T-helper 2 cell treated with Interferon-gamma antibody and Interleukin-4, amounts not matched to agents 100 ng/mL and 5 ng/mL, for 36 hours (primary cell): ENCODE data around the gene OR8H2. TPM values are rescaled to one million over a fixed set of nuclear protein-coding genes. Genes with fewer than 3 reads are reported as not detected.
"Not testable (repeated sequence)": the region's sequence is repeated elsewhere in the genome, so short reads cannot be mapped to it uniquely, and the experiment has no call there.

Experiments used
- intact Hi-C: fragments of 100-400 bp; cut with micrococcal nuclease; formaldehyde crosslinking; loops from one replicate; pipeline ENCODE4 v1.15.1; 2023
- total RNA-seq: library from RNA; stranded (reverse); gene quantifications from 2 replicates; pipeline ENCODE4 v1.2.3, GENCODE V29; 2022

Gene OR8H2
- not detected in 2 replicates for total RNA-seq

GRCh38 chr11:56103210-56103737 is at the start of gene OR8H2:
Gene OR8H2, plus strand, starts transcription at chr11:56103687. Its CDS starts 1,356 bp downstream, at chr11:56105043.
- intact Hi-C loops, result no loop called here

GRCh38 chr11:56056366-56056765 is 47.1 kb upstream of the OR8H2 start:
- intact Hi-C loops, result not testable (repeated sequence)

DNA sequence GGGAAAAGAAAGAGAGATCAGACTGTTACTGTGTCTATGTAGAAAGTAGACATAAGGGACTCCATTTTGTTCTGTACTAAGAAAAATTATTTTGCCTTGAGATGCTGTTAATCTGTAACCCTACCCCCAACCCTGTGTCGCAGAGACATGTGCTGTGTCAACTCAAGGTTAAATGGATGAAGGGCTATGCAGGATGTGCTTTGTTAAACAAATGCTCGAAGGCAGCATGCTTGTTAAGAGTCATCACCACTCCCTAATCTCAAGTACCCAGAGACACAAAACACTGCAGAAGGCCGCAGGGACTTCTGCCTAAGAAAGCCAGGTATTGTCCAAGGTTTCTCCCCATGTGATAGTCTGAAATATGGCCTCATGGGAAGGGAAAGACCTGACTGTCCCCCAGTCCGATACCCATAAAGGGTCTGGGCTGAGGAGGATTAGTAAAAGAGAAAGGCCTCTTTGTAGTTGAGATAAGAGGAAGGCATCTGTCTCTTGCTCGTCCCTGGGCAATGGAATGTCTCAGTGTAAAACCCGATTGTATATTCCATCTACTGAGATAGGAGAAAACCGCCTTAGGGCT is 45.7 kb upstream of the OR8H2 start:
- intact Hi-C loops, result not testable (repeated sequence)

DNA sequence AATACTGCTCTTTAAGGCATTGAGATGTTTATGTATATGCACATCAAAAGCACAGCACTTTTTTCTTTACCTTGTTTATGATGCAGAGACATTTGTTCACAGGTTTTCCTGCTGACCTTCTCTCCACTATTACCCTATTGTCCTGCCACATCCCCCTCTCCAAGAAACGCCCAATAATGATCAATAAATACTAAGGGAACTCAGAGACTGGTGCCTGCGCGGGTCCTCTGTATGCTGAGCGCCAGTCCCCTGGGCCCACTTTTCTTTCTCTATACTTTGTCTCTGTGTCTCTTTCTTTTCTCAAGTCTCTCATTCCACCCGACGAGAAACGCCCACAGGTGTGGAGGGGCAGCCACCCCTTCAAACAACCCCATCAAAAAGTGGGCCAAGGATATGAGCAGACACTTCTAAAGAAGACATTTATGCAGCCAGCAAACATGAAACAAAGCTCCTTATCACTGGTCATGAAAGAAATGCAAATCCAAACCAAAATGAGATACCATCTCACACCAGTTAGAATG is 45.2 kb upstream of the OR8H2 start:
- intact Hi-C loops, result not testable (repeated sequence)

- intact Hi-C loops, result no loop called here
Observed at GRCh38 chr11:56066980-56067379, 36.5 kb upstream of the OR8H2 start.

- intact Hi-C loops, result no loop called here
Observed at GRCh38 chr11:56089697-56090096, 13.8 kb upstream of the OR8H2 start.

GRCh38 chr11:56093008-56093407 is 10.5 kb upstream of the OR8H2 start, which contains the start of gene OR8I2:
Gene OR8I2, plus strand, starts transcription at chr11:56093308. Its CDS starts 0 bp downstream, at chr11:56093308.
- intact Hi-C loops, result no loop called here

DNA sequence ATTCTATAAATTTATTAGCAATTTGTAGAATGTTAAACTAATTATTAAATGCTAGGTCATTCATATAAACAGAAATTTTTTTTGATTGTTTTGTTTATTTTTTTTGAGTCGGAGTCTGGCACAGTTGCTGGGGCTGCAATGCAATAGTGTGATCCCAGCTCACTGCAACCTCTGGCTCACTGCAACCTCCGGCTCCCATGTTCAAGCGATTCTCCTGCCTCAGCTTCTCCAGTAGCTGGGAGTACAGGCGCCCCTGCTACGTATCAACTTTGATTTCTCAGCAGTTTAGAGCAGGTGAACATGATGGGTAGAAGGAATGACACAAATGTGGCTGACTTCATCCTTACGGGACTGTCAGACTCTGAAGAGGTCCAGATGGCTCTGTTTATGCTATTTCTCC is 18.6 kb downstream of the OR8H2 start, which contains the start of gene OR8H3:
Gene OR8H3, plus strand, starts transcription at position 301 of the 400 bp plus-strand sequence. Its CDS starts 0 bp downstream, at position 301.
- intact Hi-C loops, result no loop called here

DNA sequence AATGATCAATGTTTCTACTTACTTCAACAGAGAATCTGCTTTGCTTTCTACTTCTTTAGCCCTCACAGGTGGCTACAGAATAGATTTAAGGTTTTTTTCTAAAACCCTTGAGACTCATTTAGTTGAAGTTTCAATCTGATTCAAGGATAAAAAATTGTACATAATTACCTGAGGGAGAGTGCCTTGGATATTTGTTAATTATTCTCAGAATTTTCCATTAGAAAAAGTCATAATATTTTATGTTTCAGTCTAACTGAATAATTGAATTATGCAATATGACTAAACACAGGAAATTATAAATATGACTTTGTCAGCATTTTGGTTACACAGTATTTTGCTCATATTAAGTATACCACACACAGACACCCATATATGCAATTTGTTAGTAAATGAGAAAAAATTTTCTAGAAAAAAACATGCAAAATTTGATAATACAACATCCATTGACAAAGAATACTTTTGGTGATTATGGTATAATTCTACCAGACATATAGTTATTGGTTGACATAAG is 36.7 kb downstream of the OR8H2 start, which contains the start of gene OR8J3:
Gene OR8J3, minus strand, starts transcription at position 51 of the 511 bp plus-strand sequence. CDS start 2,483 bp downstream, outside the sequence.
- intact Hi-C loops, result no loop called here

DNA sequence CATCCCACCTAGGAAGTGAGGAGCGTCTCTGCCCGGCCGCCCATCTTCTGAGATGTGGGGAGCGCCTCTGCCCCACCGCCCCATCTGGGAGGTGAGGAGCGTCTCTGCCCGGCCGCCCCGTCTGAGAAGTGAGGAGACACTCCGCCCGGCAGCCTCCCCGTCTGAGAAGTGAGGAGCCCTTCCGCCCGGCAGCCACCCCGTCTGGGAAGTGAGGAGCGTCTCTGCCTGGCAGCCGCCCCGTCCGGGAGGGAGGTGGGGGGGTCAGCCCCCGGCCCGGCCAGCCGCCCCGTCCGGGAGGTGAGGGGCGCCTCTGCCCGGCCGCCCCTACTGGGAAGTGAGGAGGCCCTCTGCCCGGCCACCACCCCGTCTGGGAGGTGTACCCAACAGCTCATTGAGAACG is 40.2 kb downstream of the OR8H2 start:
- intact Hi-C loops, result not testable (repeated sequence)

DNA sequence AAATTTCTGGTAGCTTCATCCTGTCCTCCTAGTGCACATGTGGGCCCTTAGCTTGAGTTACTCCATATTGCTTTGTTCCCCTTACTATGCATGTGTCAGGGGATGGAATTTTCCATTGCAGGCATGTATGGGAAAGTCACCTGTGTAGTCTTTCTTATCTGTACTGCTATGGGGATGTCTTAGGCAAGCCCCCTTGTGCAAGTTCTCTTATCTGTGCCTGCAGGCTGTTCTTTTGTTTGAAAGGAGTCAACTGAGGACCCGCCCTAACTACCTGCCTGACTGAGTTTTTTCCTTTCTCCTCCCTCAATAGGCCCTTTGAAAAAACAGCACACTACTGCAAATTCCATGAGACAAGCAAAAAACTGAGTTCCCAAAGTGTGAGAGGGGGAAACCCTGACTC is 47.9 kb downstream of the OR8H2 start:
- intact Hi-C loops, result no loop called here

- intact Hi-C loops, result no loop called here
Observed at GRCh38 chr11:56152333-56152732, 48.8 kb downstream of the OR8H2 start.

Other genes with a start within 250 kb of the OR8H2 start
- not detected in 2 replicates for gene TRIM51, start 220.4 kb upstream of the OR8H2 start, total RNA-seq
- not detected in 2 replicates for gene OR5W2, start 189.1 kb upstream of the OR8H2 start, total RNA-seq
- gene OR5I1, start 167.3 kb upstream of the OR8H2 start, total RNA-seq, result not detected in 2 replicates
- gene OR10AG1, start 133.7 kb upstream of the OR8H2 start, total RNA-seq, result not detected in 2 replicates
- not detected in 2 replicates for gene OR5F1, start 109.1 kb upstream of the OR8H2 start, total RNA-seq
- gene OR5AS1, start 76.0 kb upstream of the OR8H2 start, total RNA-seq, result not detected in 2 replicates
- gene OR8I2, start 10.4 kb upstream of the OR8H2 start, total RNA-seq, result not detected in 2 replicates
- not detected in 2 replicates for gene OR8H3, start 18.7 kb downstream of the OR8H2 start, total RNA-seq
- not detected in 2 replicates for gene OR8J3, start 36.5 kb downstream of the OR8H2 start, total RNA-seq
- gene OR8K5, start 56.6 kb downstream of the OR8H2 start, total RNA-seq, result not detected in 2 replicates
- gene OR5J2, start 72.9 kb downstream of the OR8H2 start, total RNA-seq, result not detected in 2 replicates
- gene OR5T2, start 130.6 kb downstream of the OR8H2 start, total RNA-seq, result not detected in 2 replicates
- gene OR5T3, start 148.6 kb downstream of the OR8H2 start, total RNA-seq, result not detected in 2 replicates
- not detected in 2 replicates for gene OR5T1, start 170.5 kb downstream of the OR8H2 start, total RNA-seq
- gene OR8H1, start 188.6 kb downstream of the OR8H2 start, total RNA-seq, result not detected in 2 replicates
- not detected in 2 replicates for gene OR8K3, start 211.5 kb downstream of the OR8H2 start, total RNA-seq
- not detected in 2 replicates for gene OR8K1, start 242.4 kb downstream of the OR8H2 start, total RNA-seq